OCI-LY3 (cell line): Measurements from ENCODE around the gene MACROD2.

Experiments used
- CTCF ChIP-seq: fragments of 200-600, 300-600 bp; sonication (generic); IDR thresholded peaks from 2 replicates; pipeline ENCODE4 v1.5.1; 2014; ENCODE audit warnings: antibody characterized with exemption, low read length, low read depth
- EZH2phosphoT487 ChIP-seq: fragments of 200-600 bp; shearing (Covaris generic); IDR thresholded peaks from 2 replicates; pipeline ENCODE4 v1.6.1; 2018; ENCODE audit warnings: antibody characterized with exemption, mixed run types, low read depth

- TF ChIP-seq CTCF (no peak), EZH2phosphoT487 (no peak)
Measured at GRCh38 chr20:15848126-15848525, 1852.8 kb downstream of the MACROD2 start.
